Cortex of kidney (tissue), 1 donor: Measurements from ENCODE around the gene YES1.

Experiments
- DNase-seq: peaks from one replicate; lab custom pipeline; 2025; lab: John Stamatoyannopoulos, UW

The YES1 gene

GRCh38 chr18:811892-812375 lies at the start of gene YES1:
YES1 (minus strand) TSS chr18:812242; CDS start chr18:756827, 55,415 bp downstream.
- DNase-seq, result no peak

GRCh38 chr18:857986-858385 lies 45.9 kb upstream of the YES1 start:
- no peak for DNase-seq

GRCh38 chr18:853471-853870 lies 41.4 kb upstream of the YES1 start:
- no peak for DNase-seq

GRCh38 chr18:850960-851359 lies 38.9 kb upstream of the YES1 start:
- DNase-seq, result no peak

GRCh38 chr18:849021-849420 lies 37.0 kb upstream of the YES1 start:
- no peak for DNase-seq

- no peak for DNase-seq
These were observed 36.2 kb upstream of the YES1 start for GRCh38 chr18:848062-848861.

- DNase-seq, result no peak
These were observed 33.2 kb upstream of the YES1 start for GRCh38 chr18:845152-845819.

- DNase-seq, result no peak
These were observed 29.8 kb upstream of the YES1 start for GRCh38 chr18:841647-842370.

- DNase-seq, result no peak
These were observed 28.5 kb upstream of the YES1 start for GRCh38 chr18:840516-840915.

GRCh38 chr18:840023-840408 lies 28.0 kb upstream of the YES1 start:
- no peak for DNase-seq

- no peak for DNase-seq
These were observed 27.4 kb upstream of the YES1 start for GRCh38 chr18:839224-840022.

GRCh38 chr18:837922-838321 lies 25.9 kb upstream of the YES1 start:
- DNase-seq, result no peak

GRCh38 chr18:834082-834720 lies 22.2 kb upstream of the YES1 start:
- DNase-seq, result no peak

GRCh38 chr18:833197-833596 lies 21.2 kb upstream of the YES1 start:
- no peak for DNase-seq

GRCh38 chr18:832085-832681 lies 20.1 kb upstream of the YES1 start:
- DNase-seq, result no peak

GRCh38 chr18:830315-830901 lies 18.4 kb upstream of the YES1 start:
- no peak for DNase-seq

- no peak for DNase-seq
These were observed 17.4 kb upstream of the YES1 start for GRCh38 chr18:829432-829831.

GRCh38 chr18:827093-827677 lies 15.1 kb upstream of the YES1 start:
- no peak for DNase-seq

GRCh38 chr18:825891-826585 lies 14.0 kb upstream of the YES1 start:
- DNase-seq, result no peak

- no peak for DNase-seq
These were observed 12.1 kb upstream of the YES1 start for GRCh38 chr18:824179-824578.
